Measurements from ENCODE around the gene SPINT1.

- no peak for TF ChIP-seq CTCF (IDR thresholded peaks at IDR 0.05)
- no peak for TF ChIP-seq POLR2A (IDR thresholded peaks at IDR 0.05)
These were observed 48.7 kb downstream of the SPINT1 start for GRCh38 chr15:40892447-40893012.
